Measurements from ENCODE around the gene ABCC4. TPM values are rescaled to one million over a fixed set of nuclear protein-coding genes. Genes with fewer than 3 reads are reported as not detected.
"Not testable (repeated sequence)": the region's sequence is repeated elsewhere in the genome, so short reads cannot be mapped to it uniquely, and the experiment has no call there.

ABCC4 gene
- total RNA-seq, 1 donor from 2014 or later, result 9.0 TPM

GRCh38 chr13:95198606-95199005, 102.6 kb downstream of the ABCC4 start:
- DNase-seq, result not testable (repeated sequence)

- DNase-seq, result no peak
These were observed 103.7 kb downstream of the ABCC4 start for GRCh38 chr13:95197548-95197947.

- DNase-seq, result no peak
These were observed 106.1 kb downstream of the ABCC4 start for GRCh38 chr13:95195146-95195545.

GRCh38 chr13:95193509-95194230, 107.6 kb downstream of the ABCC4 start:
- no peak for DNase-seq

- DNase-seq, result no peak
These were observed 108.3 kb downstream of the ABCC4 start for GRCh38 chr13:95192998-95193397.

- DNase-seq, result not testable (repeated sequence)
These were observed 108.7 kb downstream of the ABCC4 start for GRCh38 chr13:95192564-95192945.

GRCh38 chr13:95191821-95192563, 109.3 kb downstream of the ABCC4 start:
- peak; percentile 35 for DNase-seq

- DNase-seq, result no peak
These were observed 113.1 kb downstream of the ABCC4 start for GRCh38 chr13:95188128-95188527.

- DNase-seq, result no peak
These were observed 115.4 kb downstream of the ABCC4 start for GRCh38 chr13:95185851-95186250.

GRCh38 chr13:95185311-95185710, 115.9 kb downstream of the ABCC4 start:
- no peak for DNase-seq

GRCh38 chr13:95184317-95184716, 116.9 kb downstream of the ABCC4 start:
- no peak for DNase-seq

GRCh38 chr13:95182570-95183265, 118.5 kb downstream of the ABCC4 start:
- no peak for DNase-seq

GRCh38 chr13:95181586-95181985, 119.7 kb downstream of the ABCC4 start:
- DNase-seq, result no peak

- no peak for DNase-seq
These were observed 120.6 kb downstream of the ABCC4 start for GRCh38 chr13:95180513-95181245.

- DNase-seq, result no peak
These were observed 124.5 kb downstream of the ABCC4 start for GRCh38 chr13:95176611-95177259.

- DNase-seq, result no peak
These were observed 126.7 kb downstream of the ABCC4 start for GRCh38 chr13:95174517-95174916.

GRCh38 chr13:95168191-95168590, 133.1 kb downstream of the ABCC4 start:
- no peak for DNase-seq

- DNase-seq, result not testable (repeated sequence)
These were observed 134.2 kb downstream of the ABCC4 start for GRCh38 chr13:95167003-95167402.

- DNase-seq, result no peak
These were observed 136.4 kb downstream of the ABCC4 start for GRCh38 chr13:95164830-95165229.

- no peak for DNase-seq
These were observed 140.9 kb downstream of the ABCC4 start for GRCh38 chr13:95160112-95160906.

GRCh38 chr13:95159458-95159857, 141.8 kb downstream of the ABCC4 start:
- DNase-seq, result no peak
